Smooth muscle cell (in vitro differentiated cells): Measurements from ENCODE around the gene STK32A. TPM values are rescaled to one million over a fixed set of nuclear protein-coding genes. Genes with fewer than 3 reads are reported as not detected.

Experiments
- DNase-seq: peaks from one replicate; lab custom pipeline; 2025; ENCODE audit not compliant: unreplicated experiment; lab: John Stamatoyannopoulos, UW
- H2AFZ ChIP-seq: fragments of 200-600 bp; sonication (generic); 2 replicates; pipeline ENCODE4 v1.6.0; 2016; ENCODE audit warnings: antibody characterized with exemption, low read depth, mild to moderate bottlenecking
- H3F3A ChIP-seq: fragments of 200-600 bp; sonication (generic); 2 replicates; pipeline ENCODE4 v1.6.0; 2017; ENCODE audit warnings: antibody characterized with exemption, low read depth
- H3K27ac ChIP-seq: fragments of 200-600 bp; sonication (generic); 2 replicates; pipeline ENCODE4 v1.5.1; 2016; ENCODE audit warnings: low read depth, mild to moderate bottlenecking
- H3K27me3 ChIP-seq: fragments of 200-600 bp; sonication (generic); 2 replicates; pipeline ENCODE4 v1.6.1; 2016; ENCODE audit warnings: low read depth, mild to moderate bottlenecking
- H3K36me3 ChIP-seq: fragments of 200-600 bp; sonication (generic); 2 replicates; pipeline ENCODE4 v1.5.1; 2016; ENCODE audit warnings: low read depth
- H3K4me1 ChIP-seq: fragments of 200-600 bp; sonication (generic); 2 replicates; pipeline ENCODE4 v1.5.1; 2016; ENCODE audit warnings: low read depth
- H3K4me2 ChIP-seq: fragments of 200-600 bp; sonication (generic); 2 replicates; pipeline ENCODE4 v1.6.0; 2016; ENCODE audit warnings: mild to moderate bottlenecking
- H3K4me3 ChIP-seq: fragments of 200-600 bp; sonication (generic); 2 replicates; pipeline ENCODE4 v1.5.1; 2016; ENCODE audit warnings: mild to moderate bottlenecking
- H3K79me2 ChIP-seq: fragments of 200-600 bp; sonication (generic); 2 replicates; pipeline ENCODE4 v1.6.0; 2016; ENCODE audit warnings: low read depth, mild to moderate bottlenecking
- H3K9ac ChIP-seq: fragments of 200-600 bp; sonication (generic); 2 replicates; pipeline ENCODE4 v1.6.0; 2016; ENCODE audit warnings: low read depth
- H3K9me3 ChIP-seq: fragments of 200-600 bp; sonication (generic); replicated peaks from 2 replicates; pipeline ENCODE4 v1.5.1; 2016; ENCODE audit warnings: low read depth
- H4K20me1 ChIP-seq: fragments of 200-600 bp; sonication (generic); 2 replicates; pipeline ENCODE4 v1.6.0; 2016; ENCODE audit warnings: low read depth
- CTCF ChIP-seq: fragments of 200-600 bp; sonication (generic); IDR thresholded peaks from 2 replicates; pipeline ENCODE4 v1.5.1; 2017; ENCODE audit warnings: borderline replicate concordance, mild to moderate bottlenecking, antibody characterized with exemption; ENCODE audit not compliant: insufficient read depth, poor library complexity, severe bottlenecking
- WGBS: methylation state at CpG from one replicate; pipeline ENCODE4 v1.1.7; 2016; ENCODE audit warnings: low lambda C conversion rate; 5-methylcytosine and 5-hydroxymethylcytosine counted together
- polyA plus RNA-seq: library from polyadenylated mRNA; unstranded; fragments of >200 nt; fragmentation: Nextera tagmentation; extraction: Ambion mirVana; gene quantifications from 2 replicates; pipeline ENCODE4 v1.2.1, GENCODE V29; 2016
- total RNA-seq: library from RNA; depleted of rRNA; stranded (reverse); fragments of >200 nt; gene quantifications from 2 replicates; pipeline ENCODE4 v1.2.3, GENCODE V29; 2014

The STK32A gene
- total and polyA plus RNA-seq, 2 experiments from 2014 or later = 0.21 to 1.1 TPM

- H3K27me3 ChIP-seq = no peaks in the 10 kb centered on the region
- H3F3A ChIP-seq = peaks cover 32% of the 10 kb centered on the region
- no peak for DNase-seq
- H3K9ac ChIP-seq = no peak overlapping the region
- H3K9me3 ChIP-seq = no peaks in the 10 kb centered on the region
- peaks cover 5% of the 10 kb centered on the region for H3K79me2 ChIP-seq
- TF ChIP-seq CTCF = no peak
- H2AFZ ChIP-seq = no peak overlapping the region
- H3K36me3 ChIP-seq = no peaks in the 10 kb centered on the region
- H4K20me1 ChIP-seq = no peaks in the 10 kb centered on the region
- H3K4me3 ChIP-seq = no peak overlapping the region
- WGBS = 94% methylated on average over 11 of the region's 11 CpGs
- H3K27ac ChIP-seq = no peak overlapping the region
- H3K4me1 ChIP-seq = peaks cover 25% of the 10 kb centered on the region
- no peak overlapping the region for H3K4me2 ChIP-seq
Observed at GRCh38 chr5:147397616-147398015, 162.8 kb downstream of the STK32A start.

- Histone ChIP-seq H2AFZ (no peak overlapping the region), H3K4me2 (peak overlapping the region; percentile 71), H3F3A (peaks cover 32% of the 10 kb centered on the region), H3K4me1 (peaks cover 30% of the 10 kb centered on the region), H3K36me3 (no peaks in the 10 kb centered on the region), H3K4me3 (no peak overlapping the region), H3K27me3 (no peaks in the 10 kb centered on the region), H4K20me1 (no peaks in the 10 kb centered on the region), H3K27ac (peak overlapping the region; percentile 99), H3K79me2 (peaks cover 5% of the 10 kb centered on the region), H3K9me3 (no peaks in the 10 kb centered on the region), H3K9ac (peak overlapping the region; percentile 71)
- DNase-seq = no peak
- TF ChIP-seq CTCF = no peak
- WGBS = 63% methylated on average over 9 of the region's 9 CpGs
Observed at GRCh38 chr5:147398860-147399259, 164.0 kb downstream of the STK32A start.

- peaks cover 40% of the 10 kb centered on the region for H3F3A ChIP-seq
- no peaks in the 10 kb centered on the region for H3K27me3 ChIP-seq
- TF ChIP-seq CTCF = no peak
- WGBS = 22% methylated on average over 7 of the region's 7 CpGs
- peak overlapping the region; percentile 99 for H3K27ac ChIP-seq
- H3K4me3 ChIP-seq = no peak overlapping the region
- H3K9me3 ChIP-seq = no peaks in the 10 kb centered on the region
- no peaks in the 10 kb centered on the region for H3K36me3 ChIP-seq
- peak overlapping the region; percentile 86 for H3K9ac ChIP-seq
- H3K4me1 ChIP-seq = peaks cover 25% of the 10 kb centered on the region
- DNase-seq = no peak
- no peaks in the 10 kb centered on the region for H4K20me1 ChIP-seq
- H3K79me2 ChIP-seq = peaks cover 5% of the 10 kb centered on the region
- peak overlapping the region; percentile 71 for H3K4me2 ChIP-seq
- H2AFZ ChIP-seq = no peak overlapping the region
Observed at GRCh38 chr5:147400126-147400809, 165.4 kb downstream of the STK32A start.

GRCh38 chr5:147400881-147401280 is 166.1 kb downstream of the STK32A start:
- no peak for TF ChIP-seq CTCF
- H3K27me3 ChIP-seq = no peaks in the 10 kb centered on the region
- H2AFZ ChIP-seq = no peak overlapping the region
- no peaks in the 10 kb centered on the region for H4K20me1 ChIP-seq
- no peaks in the 10 kb centered on the region for H3K36me3 ChIP-seq
- peaks cover 47% of the 10 kb centered on the region for H3F3A ChIP-seq
- peak overlapping the region; percentile 99 for H3K27ac ChIP-seq
- H3K4me3 ChIP-seq = no peak overlapping the region
- H3K4me2 ChIP-seq = peak overlapping the region; percentile 57
- peaks cover 5% of the 10 kb centered on the region for H3K79me2 ChIP-seq
- DNase-seq = no peak
- H3K4me1 ChIP-seq = peaks cover 25% of the 10 kb centered on the region
- H3K9me3 ChIP-seq = no peaks in the 10 kb centered on the region
- peak overlapping the region; percentile 86 for H3K9ac ChIP-seq
